ENCODE data around the gene NAT16. TPM values are rescaled to one million over a fixed set of nuclear protein-coding genes. Genes with fewer than 3 reads are reported as not detected.

Gene NAT16
- total RNA-seq, 6 experiments from 2014 or later = not detected

- TF ChIP-seq CTCF (IDR thresholded peaks at IDR 0.05) = no peak
- H3K27ac Mint-ChIP-seq = no peak overlapping the region
- H3K27me3 Mint-ChIP-seq (ENCODE audit: insufficient read depth) = peaks cover 72% of the 10 kb centered on the region
- no peaks in the 10 kb centered on the region for H3K36me3 Mint-ChIP-seq (ENCODE audit: low read depth)
- peaks cover 45% of the 10 kb centered on the region for H3K4me1 Mint-ChIP-seq (ENCODE audit: low read depth)
- peak; percentile 11 for DNase-seq
- no peaks in the 10 kb centered on the region for H3K9me3 Mint-ChIP-seq
- peak overlapping the region; percentile 71; the same call in 1 of the 2 replicates for H3K4me3 Mint-ChIP-seq
These were observed 6.3 kb downstream of the NAT16 start for GRCh38 chr7:101173752-101174244.

DNA sequence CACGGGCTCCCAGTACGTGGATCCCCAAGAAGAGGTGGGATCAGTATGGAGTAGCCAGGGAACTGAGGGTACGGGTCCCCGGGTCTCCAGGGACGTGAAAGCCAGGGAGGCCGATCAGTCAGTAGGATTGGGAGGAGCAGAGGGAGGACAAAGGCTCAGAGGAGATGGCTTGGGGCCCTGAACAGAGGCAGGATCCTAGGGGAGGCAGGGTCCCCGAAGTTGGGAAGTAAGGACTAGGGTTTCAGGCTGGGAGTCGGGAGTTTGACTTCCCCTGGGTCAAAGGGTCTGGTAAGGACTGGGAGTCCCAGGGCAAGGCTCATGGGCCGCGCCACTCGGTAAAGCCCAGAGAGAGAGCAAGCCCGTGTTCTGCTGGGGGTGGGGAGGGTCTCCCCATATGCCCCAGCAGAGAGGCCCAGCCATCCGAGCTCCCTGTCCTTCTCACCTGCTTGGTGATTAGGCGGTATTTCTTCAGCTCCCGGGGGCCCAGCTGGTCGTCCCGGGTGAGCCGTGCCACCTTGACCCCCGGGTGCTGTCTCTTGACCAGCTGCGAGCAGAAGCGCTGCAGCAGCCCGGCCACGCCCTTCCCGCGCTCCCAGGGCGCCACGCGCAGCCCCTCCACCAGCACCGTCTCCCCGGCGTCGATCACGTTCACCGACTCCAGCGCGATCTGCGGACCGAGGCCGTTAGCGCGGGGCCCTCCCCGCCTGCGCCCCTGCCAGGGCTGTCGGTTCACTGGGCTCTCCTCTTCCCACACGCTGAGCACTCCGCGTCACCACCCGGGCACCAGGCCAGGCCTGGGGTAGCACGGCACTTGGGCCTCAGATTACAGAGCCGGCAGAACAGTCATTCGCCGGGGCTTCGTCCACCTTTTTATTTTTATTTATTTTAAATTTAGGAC, 7.0 kb downstream of the NAT16 start:
- Mint-ChIP-seq H3K27ac (no peak overlapping the region), H3K4me3 (peak overlapping the region; percentile 71), H3K27me3 (ENCODE audit: insufficient read depth) (peaks cover 69% of the 10 kb centered on the region), H3K36me3 (ENCODE audit: low read depth) (no peaks in the 10 kb centered on the region), H3K4me1 (ENCODE audit: low read depth) (peaks cover 52% of the 10 kb centered on the region), H3K9me3 (no peaks in the 10 kb centered on the region)
- TF ChIP-seq CTCF (IDR thresholded peaks at IDR 0.05) = no peak
- peak; percentile 70 for DNase-seq

GRCh38 chr7:101172005-101172853, 7.9 kb downstream of the NAT16 start:
- Mint-ChIP-seq H3K4me3 (peak overlapping the region; percentile 53), H3K9me3 (no peaks in the 10 kb centered on the region), H3K4me1 (ENCODE audit: low read depth) (peaks cover 61% of the 10 kb centered on the region), H3K36me3 (ENCODE audit: low read depth) (no peaks in the 10 kb centered on the region), H3K27me3 (ENCODE audit: insufficient read depth) (peaks cover 64% of the 10 kb centered on the region), H3K27ac (no peak overlapping the region)
- TF ChIP-seq CTCF (IDR thresholded peaks at IDR 0.05) = no peak; the same call in 1 of the 2 replicates
- DNase-seq = no peak

DNA sequence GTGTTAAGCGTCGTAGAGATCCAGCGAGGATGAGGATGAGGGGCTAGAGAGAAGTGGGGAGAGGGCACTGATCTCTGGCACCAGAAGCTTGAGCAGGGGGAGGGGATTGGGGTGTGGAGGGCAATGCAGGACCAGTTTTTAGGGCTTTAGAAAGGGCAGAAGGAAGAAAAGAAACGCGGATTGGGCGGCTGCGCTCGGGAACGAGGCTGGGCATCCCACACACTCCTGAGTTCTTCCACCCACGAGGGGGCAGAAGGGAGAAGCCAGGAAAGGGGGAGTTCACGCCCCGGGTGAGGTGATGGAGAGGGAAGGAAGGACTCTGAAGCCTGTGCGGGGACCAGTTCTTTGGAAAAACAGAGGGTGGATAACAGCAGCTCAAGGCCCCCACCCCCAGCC, 8.7 kb downstream of the NAT16 start:
- Mint-ChIP-seq H3K27ac (no peak overlapping the region), H3K9me3 (no peaks in the 10 kb centered on the region)

More for the DNA sequence above, 8.7 kb downstream of the NAT16 start:
- no peaks in the 10 kb centered on the region for H3K36me3 Mint-ChIP-seq (ENCODE audit: low read depth)
- peaks cover 67% of the 10 kb centered on the region for H3K4me1 Mint-ChIP-seq (ENCODE audit: low read depth)
- peak; percentile 43; the same call in 1 of the 2 replicates for TF ChIP-seq CTCF (IDR thresholded peaks at IDR 0.05)
- H3K4me3 Mint-ChIP-seq = peak overlapping the region; percentile 35; the same call in 1 of the 2 replicates
- H3K27me3 Mint-ChIP-seq (ENCODE audit: insufficient read depth) = peaks cover 62% of the 10 kb centered on the region
- no peak for DNase-seq

All from HFFc6 (cell line).